Subcutaneous abdominal adipose tissue (tissue), 5 donors: Measurements from ENCODE around the gene DHX30.

Experiments
- H3K27ac ChIP-seq: one replicate; pipeline ENCODE4 v1.7.0; 2013; ENCODE audit warnings: low read depth, mild to moderate bottlenecking, inconsistent platforms, low read length, moderate library complexity
- H3K27me3 ChIP-seq, 5 donors: one replicate each; pipeline ENCODE4 v1.7.0; 2013; ENCODE audit warnings: low read length in 5 of 5, inconsistent platforms in 1 of 5; ENCODE audit not compliant: control insufficient read depth in 5 of 5, insufficient read depth in 4 of 5
- H3K36me3 ChIP-seq, 5 donors: one replicate each; pipeline ENCODE4 v1.7.0; 2013; ENCODE audit warnings: low read length in 5 of 5; ENCODE audit not compliant: control insufficient read depth in 5 of 5, insufficient read depth in 5 of 5
- H3K4me1 ChIP-seq, 5 donors: one replicate each; pipeline ENCODE4 v1.7.0; 2013; ENCODE audit warnings: low read length in 5 of 5, mild to moderate bottlenecking in 3 of 5, moderate library complexity in 1 of 5; ENCODE audit not compliant: control insufficient read depth in 5 of 5, insufficient read depth in 5 of 5
- H3K4me3 ChIP-seq, 5 donors: one replicate each; pipeline ENCODE4 v1.7.0; 2013; ENCODE audit warnings: low read length in 5 of 5, low read depth in 1 of 5
- H3K9ac ChIP-seq, 5 donors: one replicate each; pipeline ENCODE4 v1.7.0; 2013; ENCODE audit warnings: low read length in 5 of 5, mild to moderate bottlenecking in 4 of 5, moderate library complexity in 3 of 5
- H3K9me3 ChIP-seq, 5 donors: one replicate each; pipeline ENCODE4 v1.7.0; 2013; ENCODE audit warnings: low read length in 5 of 5; ENCODE audit not compliant: control insufficient read depth in 5 of 5
- donor health status: healthy.
- donor health status: healthy.
- donor health status: healthy.
- donor health status: healthy.
- donor health status: healthy.

The DHX30 gene

GRCh38 chr3:47892286-47893040 is 89.5 kb downstream of the DHX30 start:
- Histone ChIP-seq H3K9me3 (no peaks in the 10 kb centered on the region), H3K9ac (no peak overlapping the region), H3K27me3 (no peaks in the 10 kb centered on the region), H3K4me1 (peaks cover 2 to 35% (median 21%) of the 10 kb centered on the region in 5 donors), H3K36me3 (peaks cover 12 to 28% (median 25%) of the 10 kb centered on the region in 5 donors), H3K4me3 (no peak overlapping the region), H3K27ac (no peak overlapping the region)

- no peaks in the 10 kb centered on the region for H3K27me3 ChIP-seq
- H3K27ac ChIP-seq = no peak overlapping the region
- H3K9me3 ChIP-seq = no peaks in the 10 kb centered on the region
- no peak overlapping the region for H3K4me3 ChIP-seq
- H3K36me3 ChIP-seq = peaks cover 16 to 38% (median 32%) of the 10 kb centered on the region in 5 donors
- no peak overlapping the region for H3K9ac ChIP-seq
- H3K4me1 ChIP-seq = peaks cover 2 to 23% (median 13%) of the 10 kb centered on the region in 5 donors
Measured at GRCh38 chr3:47895241-47895640, 92.3 kb downstream of the DHX30 start.

GRCh38 chr3:47896736-47897135 is 93.8 kb downstream of the DHX30 start:
- Histone ChIP-seq H3K4me1 (peaks cover 0 to 8% (median 0%) of the 10 kb centered on the region in 5 donors), H3K27me3 (no peaks in the 10 kb centered on the region), H3K4me3 (no peak overlapping the region), H3K9me3 (no peaks in the 10 kb centered on the region), H3K27ac (no peak overlapping the region), H3K9ac (no peak overlapping the region), H3K36me3 (peaks cover 17 to 47% (median 32%) of the 10 kb centered on the region in 5 donors)

GRCh38 chr3:47897954-47898353 is 95.0 kb downstream of the DHX30 start:
- Histone ChIP-seq H3K27ac (no peak overlapping the region), H3K4me1 (peaks cover 0 to 4% (median 0%) of the 10 kb centered on the region in 5 donors), H3K27me3 (no peaks in the 10 kb centered on the region), H3K9ac (no peak overlapping the region), H3K36me3 (peaks cover 14 to 47% (median 29%) of the 10 kb centered on the region in 5 donors), H3K4me3 (no peak overlapping the region), H3K9me3 (no peaks in the 10 kb centered on the region)

- Histone ChIP-seq H3K4me1 (no peaks in the 10 kb centered on the region), H3K36me3 (peaks cover 12 to 43% (median 24%) of the 10 kb centered on the region in 5 donors), H3K9ac (no peak overlapping the region), H3K9me3 (no peaks in the 10 kb centered on the region), H3K27me3 (no peaks in the 10 kb centered on the region), H3K27ac (no peak overlapping the region), H3K4me3 (no peak overlapping the region)
Measured at GRCh38 chr3:47899495-47900108, 96.7 kb downstream of the DHX30 start.
